HUES6 (cell line): ENCODE data around the gene DCTN4.
"Not testable (repeated sequence)": the region's sequence is repeated elsewhere in the genome, so short reads cannot be mapped to it uniquely, and the experiment has no call there.

ENCODE experiments used
- H3K27ac ChIP-seq: 2 replicates; pipeline ENCODE4 v1.7.0; 2013; ENCODE audit warnings: low read depth, mild to moderate bottlenecking, low read length, inconsistent platforms
- H3K27me3 ChIP-seq: 2 replicates; pipeline ENCODE4 v1.6.1; 2013; ENCODE audit warnings: low read length; ENCODE audit not compliant: control insufficient read depth, insufficient read depth
- H3K36me3 ChIP-seq: 2 replicates; pipeline ENCODE4 v1.6.1; 2013; ENCODE audit warnings: low read length; ENCODE audit not compliant: control insufficient read depth, insufficient read depth
- H3K4me1 ChIP-seq: 2 replicates; pipeline ENCODE4 v1.6.1; 2013; ENCODE audit warnings: low read length; ENCODE audit not compliant: control insufficient read depth, insufficient read depth
- H3K4me3 ChIP-seq: 2 replicates; pipeline ENCODE4 v1.5.1; 2013; ENCODE audit warnings: low read depth, low read length
- H3K9ac ChIP-seq: one replicate; pipeline ENCODE4 v1.6.1; 2013; ENCODE audit warnings: mild to moderate bottlenecking, low read length
- H3K9me3 ChIP-seq: 2 replicates; pipeline ENCODE4 v1.6.1; 2013; ENCODE audit warnings: low read depth, low read length; ENCODE audit not compliant: control insufficient read depth, insufficient read depth

The DCTN4 gene

DNA sequence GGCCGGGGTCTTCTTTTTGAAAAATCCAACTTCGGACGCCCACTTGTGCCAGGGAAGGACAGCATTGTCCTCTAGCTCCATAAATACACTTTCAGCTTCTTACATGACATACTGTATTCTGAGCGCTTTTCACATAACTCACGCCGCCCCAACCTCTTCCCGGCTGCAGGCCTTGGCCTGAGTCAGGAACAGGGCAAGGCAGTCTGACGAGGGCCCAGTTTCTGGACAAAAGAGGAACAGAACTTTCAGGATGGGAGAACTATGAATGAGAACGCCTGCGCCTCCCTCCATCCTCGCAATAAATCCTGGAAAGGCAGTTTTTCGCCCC lies 650 bp downstream of the DCTN4 start:
- Histone ChIP-seq H3K36me3 (peaks cover 31% of the 10 kb centered on the region), H3K9ac (peak overlapping the region; percentile 93), H3K27me3 (no peaks in the 10 kb centered on the region), H3K27ac (peak overlapping the region; percentile 3; the same call in 1 of the 2 replicates), H3K4me3 (peak overlapping the region; percentile 88), H3K4me1 (no peaks in the 10 kb centered on the region), H3K9me3 (peaks cover 9% of the 10 kb centered on the region)

DNA sequence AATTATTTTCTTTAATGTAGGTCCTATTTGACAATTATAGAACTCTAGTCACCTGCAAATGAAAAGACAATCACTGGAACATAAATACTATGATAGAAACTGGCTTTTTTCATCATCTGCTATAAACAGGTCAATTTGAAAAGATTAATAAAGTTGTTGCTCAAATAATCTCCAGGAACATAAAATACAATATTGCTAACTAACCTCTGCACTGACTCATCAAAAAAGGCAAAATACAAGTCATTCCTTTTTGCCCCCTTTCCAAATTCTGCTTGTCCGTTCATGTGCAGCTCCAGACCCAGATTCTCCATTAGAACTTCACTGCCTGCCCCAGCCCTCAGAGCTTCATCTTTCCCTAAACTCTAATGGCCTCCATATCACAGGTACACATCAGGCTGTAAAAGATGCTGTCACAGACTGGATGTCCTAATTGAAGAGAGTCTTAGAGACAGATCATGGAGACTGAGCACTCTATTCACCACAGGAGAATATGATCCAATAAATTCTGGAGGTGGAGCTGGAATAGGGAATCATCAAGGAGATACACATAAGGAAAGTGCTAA lies 1.6 kb downstream of the DCTN4 start:
- H3K4me1 ChIP-seq: no peaks in the 10 kb centered on the region

DNA sequence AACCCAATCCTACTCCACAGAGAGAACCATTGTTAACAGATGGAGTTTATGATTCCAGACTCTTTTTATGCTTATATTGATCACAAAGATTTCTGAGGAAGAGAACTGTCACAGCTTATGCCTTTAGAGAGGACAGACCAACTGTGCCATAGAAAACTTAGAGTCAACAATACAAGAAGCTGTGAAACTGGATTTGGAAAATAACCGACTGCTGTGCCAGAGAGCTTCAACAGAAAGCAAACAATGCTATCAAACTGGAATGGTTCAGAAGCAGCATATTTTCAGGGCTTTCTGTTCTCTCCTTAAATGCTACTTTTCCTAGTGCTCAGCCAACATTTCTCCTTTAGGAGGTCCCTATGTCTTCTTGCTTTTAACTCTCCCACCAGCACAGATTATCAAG lies 5.0 kb downstream of the DCTN4 start:
- no peaks in the 10 kb centered on the region for H3K4me1 ChIP-seq
- H3K27me3 ChIP-seq: no peaks in the 10 kb centered on the region
- no peaks in the 10 kb centered on the region for H3K9me3 ChIP-seq
- H3K4me3 ChIP-seq: no peak overlapping the region
- H3K27ac ChIP-seq: no peak overlapping the region
- H3K9ac ChIP-seq: no peak overlapping the region
- peaks cover 70% of the 10 kb centered on the region for H3K36me3 ChIP-seq

More for the DNA sequence above, 1.6 kb downstream of the DCTN4 start:
- H3K4me3 ChIP-seq: peak overlapping the region; percentile 88
- H3K36me3 ChIP-seq: peaks cover 39% of the 10 kb centered on the region
- H3K27ac ChIP-seq: no peak overlapping the region
- no peaks in the 10 kb centered on the region for H3K27me3 ChIP-seq
- H3K9me3 ChIP-seq: peaks cover 9% of the 10 kb centered on the region
- H3K9ac ChIP-seq: no peak overlapping the region

DNA sequence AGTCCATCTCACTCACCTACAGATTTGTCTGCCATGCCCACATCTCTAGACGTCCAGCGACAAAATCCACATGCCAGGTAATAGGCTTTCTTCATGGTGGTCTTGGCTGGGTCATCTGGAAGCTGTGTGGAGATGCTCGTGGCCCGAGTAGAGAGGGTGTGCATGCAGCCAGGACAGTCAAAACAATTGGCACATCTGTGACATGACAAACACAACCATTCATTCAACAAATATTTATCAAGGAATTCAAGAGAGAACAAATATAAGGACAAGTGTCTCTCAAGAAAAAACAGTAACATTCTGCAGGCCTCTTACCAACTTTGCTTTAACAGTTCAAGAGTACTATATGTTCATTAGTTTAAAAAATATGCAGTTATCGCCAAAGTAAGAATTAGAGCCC lies 5.4 kb downstream of the DCTN4 start:
- Histone ChIP-seq H3K4me3 (no peak overlapping the region), H3K27ac (no peak overlapping the region), H3K4me1 (no peaks in the 10 kb centered on the region), H3K9me3 (no peaks in the 10 kb centered on the region), H3K9ac (no peak overlapping the region), H3K27me3 (no peaks in the 10 kb centered on the region), H3K36me3 (peaks cover 70% of the 10 kb centered on the region)

DNA sequence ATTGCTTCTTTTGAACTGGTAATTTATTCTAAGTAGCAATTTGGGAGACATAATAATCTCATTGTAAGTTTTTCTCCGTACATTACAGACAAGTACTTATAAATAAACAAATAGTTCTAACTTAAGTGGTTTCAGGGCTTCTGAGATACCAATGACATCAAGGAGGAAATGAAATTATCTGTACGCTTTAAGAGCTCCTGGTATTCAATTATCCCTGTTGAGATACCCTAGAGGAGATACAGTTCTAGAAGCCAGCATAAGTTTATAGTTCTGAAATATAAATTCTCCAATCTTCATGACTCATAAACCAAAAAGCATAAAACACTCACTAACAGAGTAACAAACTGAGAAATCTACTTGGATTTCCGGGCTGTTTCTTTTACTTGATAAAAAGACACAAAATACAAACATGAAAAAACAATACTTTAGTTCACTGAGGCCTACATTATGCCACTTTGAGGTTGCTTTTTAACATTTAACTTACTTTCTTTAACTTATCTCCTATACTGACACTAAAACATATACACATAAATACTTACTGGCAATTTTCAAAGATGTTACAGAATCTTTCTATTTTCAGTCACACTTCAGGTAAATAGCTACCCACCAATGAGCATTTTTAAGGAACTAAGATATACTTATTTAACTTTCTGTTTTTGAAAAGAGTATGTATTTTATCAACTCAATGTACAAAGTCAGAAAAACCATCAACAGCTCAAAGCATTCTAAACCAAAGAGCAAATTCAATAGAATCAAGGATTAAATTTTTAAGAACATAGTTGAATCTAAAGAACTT lies 7.5 kb downstream of the DCTN4 start:
- Histone ChIP-seq H3K4me3 (no peak overlapping the region), H3K27me3 (no peaks in the 10 kb centered on the region), H3K27ac (no peak overlapping the region), H3K9me3 (no peaks in the 10 kb centered on the region), H3K36me3 (peaks cover 69% of the 10 kb centered on the region), H3K4me1 (no peaks in the 10 kb centered on the region), H3K9ac (no peak overlapping the region)

DNA sequence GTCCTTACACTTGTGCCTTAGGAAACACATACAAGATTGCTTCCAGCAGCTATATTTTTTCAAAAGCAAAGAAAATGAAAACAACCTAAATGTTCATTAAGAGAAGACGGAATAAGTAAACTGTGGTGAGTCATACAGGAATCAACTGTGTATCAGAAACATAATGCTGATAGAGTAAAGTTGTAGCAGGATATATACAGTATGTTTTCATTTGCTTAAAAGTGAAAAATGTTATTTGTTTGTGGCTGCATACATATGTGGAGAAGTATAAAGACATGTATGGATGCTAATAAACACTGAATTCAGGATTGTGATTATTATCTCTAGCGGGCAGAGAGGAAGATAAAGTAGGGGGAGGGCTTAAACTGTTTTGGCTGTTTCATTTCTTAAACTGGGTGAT lies 8.3 kb downstream of the DCTN4 start:
- Histone ChIP-seq H3K4me3 (no peak overlapping the region), H3K9ac (no peak overlapping the region), H3K9me3 (no peaks in the 10 kb centered on the region), H3K27ac (no peak overlapping the region), H3K36me3 (peaks cover 61% of the 10 kb centered on the region), H3K4me1 (no peaks in the 10 kb centered on the region), H3K27me3 (no peaks in the 10 kb centered on the region)

DNA sequence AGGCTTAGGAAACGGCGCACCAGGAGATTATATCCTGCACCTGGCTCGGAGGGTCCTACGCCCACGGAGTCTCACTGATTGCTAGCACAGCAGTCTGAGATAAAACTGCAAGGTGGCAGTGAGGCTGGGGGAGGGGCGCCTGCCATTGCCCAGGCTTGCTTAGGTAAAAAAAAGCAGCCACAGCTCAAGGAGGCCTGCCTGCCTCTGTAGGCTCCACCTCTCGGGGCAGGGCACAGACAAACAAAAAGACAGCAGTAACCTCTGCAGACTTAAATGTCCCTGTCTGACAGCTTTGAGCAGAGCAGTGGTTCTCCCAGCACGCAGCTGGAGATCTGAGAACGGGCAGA lies 15.7 kb downstream of the DCTN4 start:
- not testable (repeated sequence) for H3K4me1 ChIP-seq, H3K4me3 ChIP-seq, H3K27ac ChIP-seq, H3K9ac ChIP-seq, H3K27me3 ChIP-seq, H3K9me3 ChIP-seq
- peaks cover 16% of the 10 kb centered on the region for H3K36me3 ChIP-seq

DNA sequence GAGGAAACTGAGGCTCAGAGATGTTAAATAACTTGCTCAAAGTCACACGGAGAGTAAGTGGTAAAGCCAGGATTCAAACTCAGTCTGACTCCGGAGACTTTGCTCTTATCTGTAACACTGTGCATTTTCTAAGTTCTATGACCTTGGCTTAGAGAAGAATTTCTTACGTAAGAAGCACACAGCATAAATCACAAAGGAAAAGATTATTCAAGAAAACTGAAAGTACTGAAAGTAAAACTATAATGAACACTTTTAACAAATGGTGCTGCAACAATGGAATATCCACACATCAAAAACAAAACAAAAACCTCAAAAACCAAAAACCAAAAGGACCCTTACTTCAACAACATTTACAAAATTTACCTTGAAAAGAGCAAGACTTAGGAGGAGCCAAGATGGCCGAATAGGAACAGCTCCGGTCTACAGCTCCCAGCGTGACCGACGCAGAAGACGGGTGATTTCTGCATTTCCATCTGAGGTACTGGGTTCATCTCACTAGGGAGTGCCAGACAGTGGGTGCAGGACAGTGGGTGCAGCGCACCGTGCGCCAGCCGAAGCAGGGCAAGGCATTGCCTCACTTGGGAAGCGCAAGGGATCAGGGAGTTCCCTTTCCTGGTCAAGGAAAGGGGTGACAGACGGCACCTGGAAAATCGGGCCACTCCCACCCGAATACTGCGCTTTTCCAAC lies 16.2 kb downstream of the DCTN4 start:
- H3K27ac ChIP-seq: not testable (repeated sequence)

DNA sequence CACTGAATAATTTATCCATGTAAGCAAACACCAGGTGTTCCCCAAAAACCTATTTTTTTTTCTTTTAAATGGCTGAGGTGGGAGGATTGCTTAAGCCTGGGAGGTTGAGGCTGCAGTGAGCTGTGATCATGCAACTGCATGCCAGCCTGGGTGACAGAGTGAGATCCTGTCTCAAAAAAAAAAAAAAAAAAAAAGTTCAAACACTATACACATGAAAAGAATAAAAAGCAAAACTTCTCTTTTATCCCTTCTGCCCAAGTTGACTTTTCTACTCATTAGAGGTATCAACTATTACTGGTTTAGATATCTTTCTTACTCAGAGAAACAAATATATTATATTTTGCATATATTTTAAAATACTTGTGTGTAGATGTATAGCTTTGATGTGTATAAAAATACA lies 17.8 kb downstream of the DCTN4 start:
- H3K27me3 ChIP-seq: no peaks in the 10 kb centered on the region
- H3K27ac ChIP-seq: no peak overlapping the region
- H3K36me3 ChIP-seq: peaks cover 16% of the 10 kb centered on the region
- H3K4me1 ChIP-seq: no peaks in the 10 kb centered on the region
- no peak overlapping the region for H3K4me3 ChIP-seq
- H3K9me3 ChIP-seq: no peaks in the 10 kb centered on the region
- H3K9ac ChIP-seq: no peak overlapping the region

More for the DNA sequence above, 16.2 kb downstream of the DCTN4 start:
- not testable (repeated sequence) for H3K4me1 ChIP-seq, H3K9ac ChIP-seq, H3K9me3 ChIP-seq, H3K27me3 ChIP-seq, H3K4me3 ChIP-seq
- peaks cover 16% of the 10 kb centered on the region for H3K36me3 ChIP-seq

DNA sequence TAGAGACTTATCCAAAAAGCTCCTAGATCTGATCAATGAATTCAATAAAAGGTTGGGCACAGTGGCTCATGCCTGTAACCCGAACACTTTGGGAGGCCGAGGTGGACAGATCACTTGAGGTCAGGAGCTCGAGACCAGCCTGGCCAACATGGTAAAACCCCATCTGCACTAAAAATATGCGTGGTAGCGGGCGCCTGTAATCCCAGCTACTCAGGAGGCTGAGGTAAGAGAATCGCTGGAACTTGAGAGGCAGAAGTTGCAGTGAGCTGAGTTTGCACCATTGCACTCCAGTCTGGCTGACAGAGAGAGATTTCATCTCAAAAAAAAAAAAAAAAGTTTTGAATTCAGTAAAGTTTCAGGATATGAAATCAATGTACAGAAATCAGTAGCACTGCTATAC lies 20.0 kb downstream of the DCTN4 start:
- peaks cover 16% of the 10 kb centered on the region for H3K36me3 ChIP-seq
- no peak overlapping the region for H3K27ac ChIP-seq
- H3K27me3 ChIP-seq: no peaks in the 10 kb centered on the region

DNA sequence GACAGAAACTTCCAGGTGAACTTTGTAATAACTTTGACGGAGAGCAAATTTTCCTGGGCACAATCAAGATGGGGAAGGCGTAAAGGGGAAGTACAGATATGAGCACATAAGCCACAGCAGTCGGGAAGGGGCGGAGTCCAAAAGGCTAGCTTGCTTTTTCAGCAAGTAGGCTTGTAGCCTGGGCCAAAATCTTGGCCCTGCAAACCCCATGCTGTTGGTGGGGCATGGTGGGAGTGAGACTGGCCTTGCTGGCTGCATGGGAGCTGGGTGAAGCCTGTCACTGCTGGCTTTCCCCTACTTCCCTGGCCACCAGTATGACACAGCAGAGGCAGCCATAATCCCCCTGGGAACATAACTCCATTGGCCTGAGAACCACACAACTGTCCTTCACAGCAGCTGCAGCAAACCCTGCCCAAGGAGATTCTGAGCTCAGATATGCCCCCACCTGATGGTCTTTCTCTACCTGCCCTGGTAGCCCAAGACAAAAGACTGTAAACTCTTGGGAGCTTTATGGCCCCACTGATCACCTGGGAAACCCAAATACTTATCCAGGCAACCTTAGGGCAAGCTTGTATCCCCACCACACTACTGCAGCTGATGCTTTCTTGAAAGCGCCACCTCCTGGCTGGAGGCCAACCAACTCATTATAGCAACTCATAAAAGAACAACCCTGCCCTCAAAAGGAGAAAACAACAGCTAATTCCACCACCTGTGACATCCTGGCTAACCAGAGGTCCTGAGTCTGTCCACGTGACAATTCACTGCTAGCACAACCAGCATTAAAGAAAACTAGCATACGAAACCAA lies 24.0 kb downstream of the DCTN4 start:
- no peak overlapping the region for H3K27ac ChIP-seq
- no peak overlapping the region for H3K9ac ChIP-seq
- no peak overlapping the region for H3K4me3 ChIP-seq
- H3K4me1 ChIP-seq: no peaks in the 10 kb centered on the region
- peaks cover 4% of the 10 kb centered on the region; the same call in 1 of the 2 replicates for H3K9me3 ChIP-seq
- no peaks in the 10 kb centered on the region for H3K27me3 ChIP-seq
- peaks cover 35% of the 10 kb centered on the region for H3K36me3 ChIP-seq

More for the DNA sequence above, 20.0 kb downstream of the DCTN4 start:
- Histone ChIP-seq H3K9me3 (peaks cover 4% of the 10 kb centered on the region; the same call in 1 of the 2 replicates), H3K4me1 (no peaks in the 10 kb centered on the region), H3K9ac (no peak overlapping the region), H3K4me3 (no peak overlapping the region)
